ENCODE data around the gene CTNND2. TPM values are rescaled to one million over a fixed set of nuclear protein-coding genes. Genes with fewer than 3 reads are reported as not detected.

Gene CTNND2
- polyA plus RNA-seq, 1 of the 3 experiments (the other 2 are of a cell fraction): not detected

GRCh38 chr5:11197726-11198125 lies 706.5 kb downstream of the CTNND2 start (continued):
- TF ChIP-seq ZBTB33 (IDR thresholded peaks at IDR 0.05; ENCODE audit: borderline replicate concordance, low read depth) (no peak), TCF12 (IDR thresholded peaks at IDR 0.05) (no peak), MXI1 (IDR thresholded peaks at IDR 0.05; ENCODE audit: low read depth, low read length) (no peak), TAF1 (IDR thresholded peaks at IDR 0.05; ENCODE audit: borderline replicate concordance, low read depth, low read length) (no peak), RXRA (IDR thresholded peaks at IDR 0.05; ENCODE audit: borderline replicate concordance, low read depth) (no peak), SIN3A (IDR thresholded peaks at IDR 0.05; ENCODE audit: borderline replicate concordance, low read depth, low read length) (no peak), CHD2 (IDR thresholded peaks at IDR 0.05; ENCODE audit: low read length, partially characterized antibody) (no peak), NRF1 (IDR thresholded peaks at IDR 0.05; ENCODE audit: low read depth, low read length) (no peak), GABPA (IDR thresholded peaks at IDR 0.05; ENCODE audit: low read depth) (no peak)

GRCh38 chr5:11191673-11192072 lies 712.6 kb downstream of the CTNND2 start:
- Histone ChIP-seq H3F3A (replicated peaks; ENCODE audit: insufficient read depth) (no peaks in the 10 kb centered on the region), H4K20me1 (ENCODE audit: insufficient read depth) (no peaks in the 10 kb centered on the region), H2AFZ (ENCODE audit: low read depth) (no peak overlapping the region), H3K4me3 (ENCODE audit: low read depth in 2 of 2, low read length in 1 of 2) (no peak overlapping the region), H3K9me2 (no peaks in the 10 kb centered on the region), H3K36me3 (replicated peaks in 1 of 2; ENCODE audit: control insufficient read depth in 1 of 2, insufficient read depth in 2 of 2, low read length in 1 of 2) (no peaks in the 10 kb centered on the region), H3K9me3 (no peaks in the 10 kb centered on the region), H3K27me3 (ENCODE audit: insufficient read depth) (no peaks in the 10 kb centered on the region; the same call in none of the 2 replicates), H3K27ac (ENCODE audit: low read depth in 2 of 2, low read length in 1 of 2) (no peak overlapping the region), H3K4me2 (no peak overlapping the region), H3K79me2 (ENCODE audit: insufficient read depth) (no peaks in the 10 kb centered on the region), H3K9ac (no peak overlapping the region), H3K4me1 (ENCODE audit: control insufficient read depth in 1 of 2, insufficient read depth in 2 of 2, low read depth in 1 of 2, low read length in 1 of 2) (no peaks in the 10 kb centered on the region)
- POLR2A ChIA-PET: no interaction called here
- TF ChIP-seq SMC3 (IDR thresholded peaks at IDR 0.05; ENCODE audit: low read depth, low read length) (no peak), ZBTB33 (IDR thresholded peaks at IDR 0.05; ENCODE audit: borderline replicate concordance, low read depth) (no peak), MAX (IDR thresholded peaks at IDR 0.05; ENCODE audit: low read depth) (no peak)
- WGBS (ENCODE audit: low lambda C conversion rate): 20% methylated on average over 7 of the region's 7 CpGs
- CTCF ChIA-PET: no interaction called here
- no peak for DNase-seq

Measured in SK-N-SH (cell line).